K562 (cell line): ENCODE results near the gene DNMT3A. TPM values are rescaled to one million over a fixed set of nuclear protein-coding genes. Genes with fewer than 3 reads are reported as not detected.

ENCODE experiments used
- CREBBP ChIP-seq: IDR thresholded peaks from one replicate; pipeline ENCODE4 v1.6.1; 2012; ENCODE audit warnings: low read depth, mild to moderate bottlenecking, control low read depth, inconsistent platforms, low read length
- ILF3 ChIP-seq: fragments of 450-650 bp; IDR thresholded peaks from 2 replicates; pipeline ENCODE4 v1.6.1; 2018; ENCODE audit warnings: antibody characterized with exemption, mild to moderate bottlenecking, moderate library complexity, borderline replicate concordance
- KDM5B ChIP-seq: fragments of 200-600 bp; sonication (generic); IDR thresholded peaks from 2 replicates; pipeline ENCODE4 v1.6.1; 2012; ENCODE audit warnings: low read depth, mild to moderate bottlenecking, moderate library complexity, low read length, control low read depth, inconsistent platforms; ENCODE audit not compliant: insufficient replicate concordance
- MGA ChIP-seq: fragments of 450-650 bp; IDR thresholded peaks from 2 replicates; pipeline ENCODE4 v1.6.1; 2016; ENCODE audit warnings: mild to moderate bottlenecking, moderate library complexity
- NR1H2 ChIP-seq: sonication (generic); formaldehyde crosslinking; IDR thresholded peaks from 2 replicates; pipeline ENCODE4 v1.4.0; 2020; ENCODE audit warnings: mild to moderate bottlenecking, missing genetic modification reagents
- NRF1 ChIP-seq, 2 experiments: fragments of 450-650 bp; IDR thresholded peaks in 1 of 2; conservative IDR thresholded peaks in 1 of 2; 2 replicates each; pipeline ENCODE4 v1.6.1; 2014; ENCODE audit warnings: mild to moderate bottlenecking in 2 of 2
- PML ChIP-seq: IDR thresholded peaks from 2 replicates; pipeline ENCODE4 v1.6.1; 2012; ENCODE audit warnings: low read length, inconsistent platforms
- SMARCE1 ChIP-seq: fragments of 450-650 bp; IDR thresholded peaks from 2 replicates; pipeline ENCODE4 v1.7.1; 2016; ENCODE audit warnings: mild to moderate bottlenecking
- STAG1 ChIP-seq: sonication (generic); formaldehyde crosslinking; IDR thresholded peaks from 2 replicates; pipeline ENCODE4 v1.5.0; 2020; ENCODE audit warnings: missing genetic modification reagents, borderline replicate concordance
- ZMIZ1 ChIP-seq, 2 experiments: fragments of 150-350 bp in 1 of 2; IDR thresholded peaks; 2 replicates each; pipeline ENCODE4 v1.6.1; 2012 to 2016; ENCODE audit warnings: low read depth in 2 of 2, low read length in 2 of 2, mild to moderate bottlenecking in 1 of 2, moderate library complexity in 1 of 2
- ZNF140 ChIP-seq: fragments of 250-450 bp; sonication (Bioruptor Pico); IDR thresholded peaks from 2 replicates; pipeline ENCODE4 v1.8.0; 2021; ENCODE audit warnings: moderate library complexity, mild to moderate bottlenecking, inconsistent platforms
- ZNF76 ChIP-seq: fragments of 250-450 bp; sonication (Bioruptor Pico); IDR thresholded peaks from 2 replicates; pipeline ENCODE4 v1.4.0; 2020; ENCODE audit warnings: mild to moderate bottlenecking, moderate library complexity, borderline replicate concordance
- polyA plus RNA-seq, 8 experiments: library from polyadenylated mRNA; depleted of rRNA in 4 of 8; stranded (reverse) in 5 of 8; unstranded in 3 of 8; fragments of >200 nt; fragmentation: Nextera tagmentation in 2 of 8; fragmentation: Illumina TruSeq in 1 of 8; extraction: Ambion mirVana in 2 of 8; extraction: Trizol in 1 of 8; gene quantifications; 2 replicates each; pipeline versions ENCODE4 v1.2.1 to v1.2.3, GENCODE V29; 2011 to 2014; ENCODE audit warnings: inconsistent platforms in 1 of 8, missing spikeins in 1 of 8
- total RNA-seq, 7 experiments: library from RNA; depleted of rRNA in 6 of 7; stranded (reverse); fragments of >200 nt in 6 of 7; fragmentation: Illumina TruSeq in 2 of 7; extraction: Trizol in 2 of 7; gene quantifications; 2 replicates each; pipeline versions ENCODE4 v1.2.1 to v1.2.3, GENCODE V29; 2011 to 2021; ENCODE audit warnings: low replicate concordance in 1 of 7

The DNMT3A gene
- total and polyA plus RNA-seq, 9 of the 15 experiments (the other 6 are each of a cell fraction or from before 2014, with no cell fraction given) = 3.0 to 16.0 (median 6.1) TPM

GRCh38 chr2:25285265-25286024, 56.3 kb downstream of the DNMT3A start (continued):
- TF ChIP-seq KDM5B = no peak
- TF ChIP-seq MGA = no peak
- TF ChIP-seq ILF3 = no peak
- no peak for TF ChIP-seq STAG1 (CRISPR knock-in tag)
- no peak for TF ChIP-seq ZNF140 (CRISPR knock-in tag)
- no peak for TF ChIP-seq CREBBP
- TF ChIP-seq PML = no peak
- TF ChIP-seq NR1H2 (CRISPR knock-in tag) = no peak
- TF ChIP-seq ZNF76 (CRISPR knock-in tag) = no peak
- no peak for TF ChIP-seq ZMIZ1 (IDR thresholded peaks at IDR 0.05; ENCODE audit: low read depth in 2 of 2, low read length in 2 of 2)
- TF ChIP-seq SMARCE1 = no peak
- no peak for TF ChIP-seq NRF1 (conservative IDR thresholded peaks at IDR 0.05 in 1 of 2, IDR thresholded peaks at IDR 0.05 in 1 of 2)
- TF ChIP-seq, all 486 proteins: peak for 0
